GM19397 (cell line): ENCODE data around the gene FBXO9.

Experiments used
- ATAC-seq: cut with Tn5 transposase; IDR thresholded peaks from one replicate; pipeline ENCODE4 v1.9.1; 2021; ENCODE audit warnings: mild to moderate bottlenecking, moderate library complexity; ENCODE audit not compliant: unreplicated experiment

Gene FBXO9

DNA sequence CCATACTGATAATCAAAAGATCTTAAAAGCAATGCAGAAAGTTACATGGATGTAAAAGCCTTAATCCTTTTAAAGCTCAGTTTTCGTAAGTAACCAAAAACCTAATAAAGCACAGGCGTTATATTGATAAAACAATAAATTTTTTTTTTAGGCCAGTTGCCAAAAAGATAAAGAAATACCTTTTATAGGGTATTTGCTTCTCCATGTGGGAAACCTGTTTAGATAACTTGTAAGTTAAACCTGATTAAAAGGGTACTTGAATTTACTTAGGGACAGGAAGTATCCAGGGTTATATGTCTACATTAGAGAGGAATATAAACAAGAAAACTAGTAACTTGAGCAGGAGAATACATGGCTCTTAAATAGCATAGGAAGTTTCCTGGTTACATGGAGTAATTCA is 21.1 kb downstream of the FBXO9 start:
- no peak for ATAC-seq

DNA sequence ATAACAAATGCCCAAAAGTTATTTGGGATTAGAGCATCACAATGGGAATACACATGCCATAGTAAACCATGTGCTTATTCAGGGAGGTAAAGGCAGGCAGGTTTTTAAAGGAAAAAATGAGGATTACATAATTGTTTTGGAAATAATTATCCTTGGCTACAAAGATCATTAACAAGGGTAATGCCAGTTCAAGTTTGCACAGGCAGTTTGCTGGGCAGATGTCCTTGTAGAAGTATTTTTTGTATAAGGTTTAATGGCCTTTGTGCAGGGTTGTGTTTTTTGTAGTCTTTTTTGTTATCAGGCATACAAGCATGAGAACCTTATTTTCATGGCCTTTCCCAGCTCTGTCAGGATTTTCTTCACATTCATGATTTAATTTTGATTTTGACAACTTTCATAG is 24.7 kb downstream of the FBXO9 start:
- ATAC-seq: no peak

DNA sequence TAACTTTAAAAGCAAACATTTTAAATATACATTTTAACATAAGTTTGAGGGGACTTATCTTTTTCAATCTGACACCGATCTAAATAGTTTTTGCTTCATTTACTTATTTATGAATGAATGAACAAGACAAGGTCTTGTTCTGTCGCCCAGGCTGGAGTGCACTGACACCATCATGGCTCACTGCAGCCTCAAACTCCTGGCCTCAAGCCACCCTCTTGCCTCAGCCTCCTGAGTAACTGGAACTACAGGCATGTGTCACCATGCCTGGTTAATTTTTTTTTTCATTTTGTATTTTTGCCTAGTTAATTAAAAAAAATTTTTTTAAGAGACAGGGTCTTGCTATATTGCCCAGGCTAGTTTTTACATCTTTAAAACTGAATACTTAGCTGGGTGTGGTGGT is 25.4 kb downstream of the FBXO9 start:
- no peak for ATAC-seq

DNA sequence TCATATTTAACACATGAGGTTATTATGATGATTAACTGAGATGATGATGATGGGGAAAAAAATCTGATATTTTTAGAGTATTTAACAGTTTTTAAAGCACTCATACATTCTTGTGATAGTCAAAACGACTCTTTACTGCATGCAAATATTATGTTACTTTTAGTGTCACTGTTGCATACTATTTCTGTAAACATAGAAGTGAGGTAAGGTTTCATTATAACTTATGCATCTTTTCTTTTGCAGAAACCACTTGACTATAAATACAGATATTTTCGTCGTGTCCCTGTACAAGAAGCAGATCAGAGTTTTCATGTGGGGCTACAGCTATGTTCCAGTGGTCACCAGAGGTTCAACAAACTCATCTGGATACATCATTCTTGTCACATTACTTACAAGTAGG is 30.1 kb downstream of the FBXO9 start:
- ATAC-seq: no peak

DNA sequence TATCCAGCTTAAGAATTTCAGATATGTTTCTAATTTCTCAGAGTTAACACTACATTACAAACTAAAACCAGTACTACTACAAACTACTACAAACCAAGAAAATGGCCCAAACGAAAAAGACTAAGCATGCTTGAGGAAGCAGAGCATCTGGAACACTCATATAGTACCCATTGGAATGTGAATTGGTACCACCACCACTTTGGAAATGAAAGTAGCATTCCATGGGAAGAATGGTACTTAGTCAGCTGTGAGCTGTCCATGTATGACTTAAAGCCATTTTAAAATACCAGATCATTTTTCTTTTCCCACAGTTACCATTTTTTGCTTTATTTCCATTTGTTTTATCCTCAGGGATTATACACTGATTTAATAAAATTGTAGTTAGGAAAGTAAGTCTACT is 30.5 kb downstream of the FBXO9 start:
- ATAC-seq: no peak

DNA sequence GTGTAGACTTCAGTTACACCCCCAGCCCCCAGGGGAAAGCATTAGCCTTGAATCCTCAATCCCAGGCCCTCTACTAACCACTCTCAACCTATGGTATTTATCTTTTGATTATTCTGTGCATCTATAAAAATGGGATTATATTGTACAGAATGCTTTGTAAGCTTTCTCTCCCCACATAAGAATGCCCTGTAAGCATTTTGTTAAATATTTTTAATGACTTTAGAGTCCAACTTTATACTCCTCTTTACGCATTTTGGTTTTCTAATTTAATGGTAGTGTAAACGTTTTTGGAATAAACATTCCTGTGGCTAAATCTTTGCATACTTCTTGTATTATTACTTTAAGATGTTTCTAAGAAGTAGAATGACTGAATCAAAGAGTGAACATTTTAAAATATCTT is 35.4 kb downstream of the FBXO9 start:
- no peak for ATAC-seq

DNA sequence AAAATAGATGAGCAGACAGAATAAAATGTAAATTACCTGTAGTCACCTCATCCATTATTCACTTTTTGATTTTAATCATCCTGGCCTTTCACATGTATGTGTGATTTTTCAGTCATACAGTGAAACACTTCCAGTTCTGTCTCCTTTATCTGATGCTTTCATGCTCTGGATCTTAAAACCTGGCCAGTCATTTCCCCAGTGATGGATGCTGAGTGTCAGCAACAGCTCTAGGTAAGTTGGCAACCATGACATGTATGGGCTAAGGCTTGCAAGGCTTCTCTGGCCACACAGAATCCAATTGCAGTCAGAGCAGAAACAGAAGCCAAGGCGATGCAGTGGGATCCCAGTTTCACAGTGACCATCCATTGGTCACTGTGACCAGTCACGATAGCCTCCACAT is 35.8 kb downstream of the FBXO9 start:
- ATAC-seq: no peak

DNA sequence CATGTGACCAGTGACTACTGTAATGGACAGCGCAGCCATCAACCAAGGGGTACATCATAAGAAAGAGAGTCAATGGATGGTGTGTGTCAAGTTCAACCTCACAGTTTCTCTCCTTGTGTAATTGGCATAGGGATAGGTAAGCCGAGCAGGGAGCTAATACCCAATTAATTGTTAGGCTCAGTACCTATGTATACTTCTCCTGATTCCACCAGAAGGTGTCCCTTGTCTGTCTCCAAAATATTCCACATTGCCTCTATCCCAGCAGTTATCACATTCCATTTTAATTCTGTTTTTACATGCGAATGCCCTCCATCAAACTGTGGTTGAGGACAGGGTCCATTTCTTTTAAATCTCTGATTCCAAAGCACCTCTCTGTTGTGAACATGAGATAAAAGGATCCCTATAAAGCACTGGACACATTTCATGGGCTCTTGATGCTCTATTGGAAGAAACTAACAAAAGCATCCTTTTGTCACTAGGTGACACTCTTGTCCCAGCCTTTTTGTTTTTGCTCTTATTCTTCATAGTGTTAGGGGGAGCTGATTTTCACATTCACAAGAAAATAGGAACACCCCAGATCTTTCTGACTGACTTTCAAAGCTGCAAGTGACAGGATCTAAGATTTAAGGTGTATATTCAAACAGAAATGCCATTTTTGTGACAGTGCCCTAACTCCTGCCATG is 38.9 kb downstream of the FBXO9 start:
- ATAC-seq: no peak

DNA sequence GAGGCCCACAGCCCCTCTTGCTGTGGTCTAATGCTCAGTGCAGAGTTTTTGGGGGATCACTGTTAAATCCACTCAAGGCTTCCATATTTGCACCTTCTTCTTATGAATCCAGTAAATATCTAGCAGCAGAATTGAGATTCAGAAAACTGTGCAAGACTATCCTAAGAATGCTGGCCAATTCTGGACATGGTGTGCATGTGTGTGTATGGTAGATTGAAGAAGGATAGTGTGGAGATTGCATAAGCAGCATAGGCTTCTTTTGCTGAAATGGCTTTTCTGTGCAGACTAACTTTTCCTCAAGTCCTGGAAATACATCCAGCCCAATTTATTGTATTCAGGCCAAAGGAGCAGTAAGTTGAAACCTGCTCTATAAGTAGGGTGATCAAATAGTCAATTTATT is 39.7 kb downstream of the FBXO9 start:
- no peak for ATAC-seq

DNA sequence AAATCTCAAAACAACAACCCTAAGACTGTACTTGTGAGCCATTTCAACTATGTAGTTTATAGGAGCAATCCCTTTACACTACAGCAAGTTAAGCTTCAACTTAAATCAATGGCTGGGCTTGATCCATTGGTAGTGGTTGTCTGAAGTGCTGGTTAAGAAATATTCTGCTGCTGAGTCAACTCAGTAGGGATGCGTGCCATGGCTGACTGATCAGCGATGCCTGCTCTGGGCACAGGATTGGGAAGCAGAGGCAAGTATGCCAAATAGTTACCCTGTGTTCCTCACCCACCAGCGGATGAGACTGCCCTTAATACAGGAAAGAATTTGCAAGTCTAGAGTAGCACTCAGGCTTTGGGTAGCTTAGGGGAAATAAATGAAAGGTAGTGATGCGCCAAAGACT is 41.9 kb downstream of the FBXO9 start:
- no peak for ATAC-seq

DNA sequence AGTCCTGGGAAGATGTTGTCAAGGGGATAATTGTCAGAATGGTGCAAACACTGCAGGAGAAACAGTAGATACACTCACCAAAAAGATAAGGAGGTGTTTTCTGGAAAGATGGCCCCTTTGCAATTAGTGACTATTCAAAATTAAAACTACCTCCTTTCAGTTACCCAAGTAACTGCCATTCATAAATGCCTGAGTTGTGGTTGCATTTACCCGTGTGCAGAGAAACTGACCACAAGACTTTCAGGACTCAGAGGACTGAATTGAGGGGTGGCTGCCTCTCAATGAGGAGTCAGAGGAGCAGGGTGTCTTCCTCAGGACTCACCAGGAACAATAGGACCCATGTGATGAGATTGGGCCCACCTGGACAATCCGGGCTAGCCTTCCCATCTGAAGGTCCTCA is 44.4 kb downstream of the FBXO9 start:
- ATAC-seq: peak; percentile 67

DNA sequence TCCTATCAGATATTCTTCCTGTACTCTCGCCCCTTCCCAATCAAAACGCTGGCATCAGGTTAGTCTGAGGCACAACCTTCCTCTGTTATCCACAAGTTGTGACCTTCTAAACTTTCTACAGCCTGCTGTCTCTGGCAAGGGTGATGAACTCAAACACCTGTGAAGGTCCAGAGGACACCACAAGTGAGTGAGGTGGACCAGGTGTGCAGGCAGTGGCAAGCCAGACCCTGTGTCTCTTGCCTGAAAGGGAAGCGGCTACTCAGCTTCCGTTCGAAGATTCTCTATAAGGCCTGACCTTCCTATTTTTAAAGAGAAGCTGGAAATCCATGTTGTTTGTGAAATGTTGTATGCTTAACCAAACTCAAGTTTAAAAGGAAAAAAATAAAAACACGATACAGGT is 46.7 kb downstream of the FBXO9 start:
- no peak for ATAC-seq

DNA sequence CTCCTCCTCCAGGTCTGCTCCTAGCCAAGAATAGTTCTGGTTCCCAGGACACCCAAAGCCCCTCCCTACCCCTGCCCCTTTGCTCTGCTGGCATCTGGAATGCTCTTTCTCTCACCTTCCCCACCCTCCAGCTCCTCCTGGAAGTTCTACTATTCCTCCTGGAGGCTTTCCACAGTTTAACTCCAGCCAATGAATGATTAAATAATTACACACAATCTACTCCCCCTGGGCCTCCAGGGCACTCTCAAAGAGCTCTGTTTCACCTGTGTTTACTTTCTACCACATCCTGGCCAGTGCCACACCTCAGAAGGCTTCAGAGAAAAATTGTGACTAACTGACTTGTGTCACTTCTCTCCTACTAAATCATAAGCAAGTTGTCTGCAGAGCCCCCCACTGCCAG is 47.2 kb downstream of the FBXO9 start:
- ATAC-seq: no peak

DNA sequence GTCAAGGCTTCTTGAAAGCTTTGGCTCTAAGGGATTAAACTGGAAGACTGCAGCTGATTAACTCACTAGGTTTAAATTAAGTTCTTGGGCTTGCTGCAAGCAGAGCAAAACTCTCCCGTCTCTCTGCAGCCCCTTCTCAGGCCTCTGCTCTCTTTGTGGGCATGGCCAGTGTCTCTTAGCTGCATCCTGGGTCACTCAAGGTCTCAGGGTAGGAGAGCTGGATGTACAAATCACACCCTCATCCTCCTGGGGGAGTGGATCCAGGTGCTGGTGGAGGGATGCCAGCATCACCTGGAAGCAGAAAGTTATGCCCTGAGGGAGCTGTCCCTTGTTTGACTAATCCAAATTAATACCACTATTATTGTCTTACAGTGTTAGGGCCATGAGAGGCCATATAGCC is 47.7 kb downstream of the FBXO9 start:
- no peak for ATAC-seq

DNA sequence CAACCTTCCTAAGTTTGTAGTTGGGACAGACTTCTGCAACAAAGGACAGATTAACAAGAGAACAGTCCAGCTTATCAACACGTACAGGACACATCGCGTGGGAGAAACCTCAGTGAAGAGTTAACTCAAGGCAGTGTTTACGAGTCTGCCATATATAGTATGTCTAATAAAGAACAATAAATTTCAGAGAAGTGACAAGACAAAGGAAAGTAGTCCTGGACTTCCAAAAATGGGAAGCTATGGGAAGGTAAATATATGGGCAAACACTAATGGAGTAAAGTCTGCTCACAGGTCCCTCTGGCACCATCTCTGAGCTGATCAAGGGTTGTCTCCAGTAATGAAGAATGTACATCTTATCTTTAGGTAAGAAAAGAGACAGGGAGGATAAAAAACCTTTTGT is 48.5 kb downstream of the FBXO9 start:
- ATAC-seq: no peak

DNA sequence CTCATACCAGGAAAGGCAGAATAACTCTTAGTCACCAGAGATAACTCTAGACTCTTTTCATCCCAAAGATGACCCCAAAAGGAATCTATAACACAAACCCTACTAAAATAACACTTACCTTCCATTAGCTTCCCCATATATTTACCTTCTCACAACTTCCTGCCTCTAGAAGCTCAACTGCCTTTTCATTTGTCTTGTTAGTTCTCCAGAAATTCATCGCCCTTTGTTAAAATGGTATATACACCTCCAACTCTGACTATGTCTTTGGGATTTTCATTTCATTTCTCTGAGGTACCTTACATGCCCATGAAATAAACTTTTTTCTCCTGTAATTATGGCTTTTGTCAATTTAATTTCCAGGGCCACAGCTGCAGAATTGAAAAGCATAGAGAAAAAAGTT is 49.9 kb downstream of the FBXO9 start:
- ATAC-seq: no peak

DNA sequence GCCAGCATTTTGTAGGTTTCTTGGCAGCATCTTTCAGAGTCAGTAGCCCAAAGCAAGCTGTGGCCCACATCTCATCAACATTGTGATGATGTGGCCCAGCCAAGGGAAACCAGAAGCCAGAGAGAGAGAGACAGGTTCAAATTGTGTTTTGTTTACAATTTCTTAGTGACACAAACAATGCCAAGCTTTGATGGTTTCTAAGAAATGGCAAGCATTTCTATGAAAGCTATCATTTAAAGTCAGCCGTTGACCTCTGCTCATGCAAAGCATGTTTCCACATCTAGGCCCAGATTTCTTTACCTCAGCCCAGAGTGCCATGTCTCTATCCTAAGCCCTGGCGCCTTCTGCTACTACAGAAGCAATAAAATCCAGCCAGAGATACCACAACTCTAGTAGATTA is 50.5 kb downstream of the FBXO9 start:
- no peak for ATAC-seq

DNA sequence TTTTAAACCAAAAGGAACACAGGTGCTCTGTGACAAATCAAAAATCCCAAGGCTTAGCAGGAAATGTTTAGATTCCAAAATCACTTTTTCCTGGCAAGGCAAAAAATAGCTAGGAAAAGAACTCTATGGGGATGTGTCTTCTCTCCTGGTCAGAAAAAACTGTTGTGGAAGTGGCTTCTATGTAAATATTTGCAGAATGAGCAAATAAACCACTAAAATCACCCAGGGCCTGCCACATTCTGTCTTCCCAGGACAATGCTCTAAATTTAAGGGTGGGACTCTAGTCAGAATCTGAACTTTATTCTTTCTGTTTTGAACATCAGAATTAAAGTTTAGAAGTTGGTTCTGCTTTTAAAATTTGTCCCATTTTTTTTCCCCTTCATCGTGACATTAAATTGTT is 54.1 kb downstream of the FBXO9 start:
- no peak for ATAC-seq

DNA sequence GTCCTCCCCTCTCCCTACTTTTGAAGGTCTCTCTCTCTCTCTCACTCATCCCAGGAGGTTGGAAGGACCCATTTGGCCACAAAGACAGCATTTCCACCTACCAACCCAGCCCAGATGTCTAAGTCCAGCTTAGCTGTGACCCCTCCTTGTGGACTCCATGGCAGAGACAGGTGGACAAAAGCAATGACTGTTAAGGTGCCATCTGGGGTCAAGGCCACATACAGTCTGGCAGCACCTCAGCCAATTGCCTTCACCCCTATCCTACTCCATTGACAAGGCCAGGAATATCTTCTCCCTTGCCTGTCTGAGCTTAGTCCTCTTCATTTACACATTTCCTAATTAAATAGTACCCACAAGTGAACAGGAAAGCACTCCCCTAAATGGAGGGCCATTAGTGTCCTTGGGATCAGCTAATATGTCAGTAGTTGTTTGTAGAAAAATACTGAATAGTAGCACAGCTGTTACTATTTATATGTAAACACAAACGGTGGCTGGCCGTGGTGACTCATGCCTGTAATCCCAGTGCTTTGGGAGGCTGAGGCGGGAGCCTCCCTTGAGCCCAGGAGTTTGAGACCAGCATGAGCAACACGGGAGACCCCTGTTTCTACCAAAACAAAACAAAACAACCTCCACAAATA is 54.7 kb downstream of the FBXO9 start:
- no peak for ATAC-seq

DNA sequence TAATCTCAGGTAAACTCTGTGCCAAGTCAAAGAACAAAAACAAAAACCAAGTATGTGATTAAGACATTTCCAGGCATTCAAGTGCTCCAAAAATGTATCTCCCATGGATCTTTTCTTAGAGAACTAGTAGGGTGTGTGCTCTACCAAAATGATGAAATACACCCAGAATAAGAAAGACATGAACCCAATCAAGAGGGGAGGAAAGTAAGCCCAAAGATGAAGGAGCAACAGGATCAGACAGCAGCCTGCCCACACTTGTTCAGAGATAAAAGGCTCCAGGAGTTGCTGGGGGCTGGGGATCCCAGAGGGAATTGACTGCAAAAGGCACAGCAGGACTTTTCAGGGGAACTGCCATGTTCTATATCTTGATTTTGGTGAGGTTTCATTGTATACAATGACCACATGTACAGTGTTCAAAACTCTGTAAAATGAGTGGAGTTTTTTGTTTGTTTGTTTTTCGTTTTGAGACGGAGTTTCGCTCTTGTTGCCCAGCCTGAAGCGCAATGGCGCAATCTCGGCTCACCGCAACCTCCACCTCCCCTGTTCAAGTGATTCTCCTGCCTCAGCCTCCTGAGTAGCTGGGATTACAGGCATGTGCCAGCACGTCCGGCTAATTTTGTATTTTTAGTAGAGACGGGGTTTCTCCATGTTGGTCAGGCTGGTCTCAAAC is 59.1 kb downstream of the FBXO9 start:
- ATAC-seq: no peak

DNA sequence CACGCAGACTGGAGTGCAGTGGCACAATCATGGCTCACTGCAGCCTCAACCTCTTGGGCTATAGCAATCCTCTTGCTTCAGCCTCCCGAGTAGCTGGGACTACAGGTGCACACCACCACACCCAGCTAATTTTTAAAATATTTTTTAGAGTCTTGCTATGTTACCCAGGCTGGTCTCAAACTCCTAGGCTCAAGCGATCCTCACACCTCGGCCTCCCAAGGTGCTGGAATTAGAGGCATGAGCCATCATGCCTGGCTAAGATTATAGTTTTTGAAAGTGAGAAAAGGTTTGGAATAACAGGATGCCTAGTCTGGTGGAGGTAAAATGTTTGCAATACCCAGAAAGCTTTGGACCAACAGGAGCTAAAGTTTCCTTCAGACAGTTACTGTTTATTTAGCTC is 60.1 kb downstream of the FBXO9 start:
- ATAC-seq: no peak

DNA sequence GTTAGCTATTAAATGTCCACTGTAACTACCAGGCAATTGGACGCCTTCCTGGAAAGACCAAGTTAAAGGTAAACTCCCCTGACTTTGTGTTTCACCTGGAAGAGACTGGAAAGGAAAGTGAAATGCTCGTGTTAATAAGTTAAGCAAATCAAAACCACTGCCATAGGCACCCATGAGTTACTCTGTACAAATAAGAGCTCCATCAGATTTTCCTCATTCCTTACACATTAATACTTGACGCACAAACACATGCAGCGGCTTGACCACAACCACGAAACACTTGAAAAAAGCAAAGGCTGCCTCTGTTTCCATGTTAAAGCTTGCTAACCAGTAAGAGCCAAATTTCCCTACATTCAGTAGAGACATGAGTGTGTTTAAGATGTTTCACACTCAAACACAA is 63.6 kb downstream of the FBXO9 start:
- no peak for ATAC-seq
